IMR-90 (cell line): Measurements from ENCODE around the gene PSMD4. TPM values are rescaled to one million over a fixed set of nuclear protein-coding genes. Genes with fewer than 3 reads are reported as not detected.

ENCODE experiments used
- ATAC-seq: fragments of 200-7000 bp; cut with Tn5 transposase; 2 replicates; pipeline ENCODE4 v1.9.1; 2020; ENCODE audit warnings: low read depth, mild to moderate bottlenecking, moderate library complexity
- BruUV-seq: library from RNA; stranded (reverse); fragments of 400-500 nt; replicated peaks from 2 replicates; lab custom pipeline; 2021; lab: Mats Ljungman, UMichigan
- CTCF ChIA-PET: fragments of 300-600 bp; formaldehyde crosslinking; extraction: SDS; loops from one replicate; lab custom pipeline; 2021; ENCODE audit warnings: antibody characterized with exemption; lab: Yijun Ruan, JAX
- POLR2A ChIA-PET: fragments of 300-600 bp; sonication (Branson Sonifier 250); formaldehyde crosslinking; loops from one replicate; lab custom pipeline; 2022; ENCODE audit warnings: antibody characterized with exemption; ENCODE audit not compliant: unreplicated experiment; lab: Charles Lee
- DNase-seq: peaks from one replicate; pipeline ENCODE4 v3.0.0; 2013
- H2AFZ ChIP-seq: replicated peaks from 2 replicates; pipeline ENCODE3; 2013; ENCODE audit warnings: low read length, mild to moderate bottlenecking; ENCODE audit not compliant: poor library complexity
- H2AK5ac ChIP-seq: 2 replicates; pipeline ENCODE4 v1.6.1; 2013; ENCODE audit warnings: low read depth, low read length, inconsistent platforms
- H2AK9ac ChIP-seq: replicated peaks from 2 replicates; pipeline ENCODE3; 2013; ENCODE audit warnings: mild to moderate bottlenecking, low read depth, low read length, moderate library complexity; ENCODE audit not compliant: poor library complexity
- H2BK120ac ChIP-seq: 2 replicates; pipeline ENCODE4 v1.6.1; 2013; ENCODE audit warnings: low read depth, low read length, inconsistent platforms
- H2BK15ac ChIP-seq: 3 replicates; pipeline ENCODE4 v1.6.1; 2013; ENCODE audit warnings: low read depth, low read length, inconsistent platforms
- H2BK20ac ChIP-seq: 2 replicates; pipeline ENCODE4 v1.6.1; 2013; ENCODE audit warnings: low read depth, mild to moderate bottlenecking, inconsistent platforms, low read length, moderate library complexity
- H2BK5ac ChIP-seq: 2 replicates; pipeline ENCODE4 v1.6.1; 2013; ENCODE audit warnings: mild to moderate bottlenecking, low read depth, low read length, inconsistent platforms; ENCODE audit not compliant: poor library complexity, severe bottlenecking
- H3K14ac ChIP-seq: replicated peaks from 2 replicates; pipeline ENCODE4 v1.6.1; 2013; ENCODE audit warnings: low read depth, low read length, inconsistent platforms
- H3K18ac ChIP-seq: 2 replicates; pipeline ENCODE4 v1.6.1; 2013; ENCODE audit warnings: low read depth, low read length, control low read depth
- H3K23ac ChIP-seq: 2 replicates; pipeline ENCODE4 v1.6.1; 2013; ENCODE audit warnings: low read depth, low read length, inconsistent platforms
- H3K27ac ChIP-seq: 2 replicates; pipeline ENCODE4 v1.5.1; 2013; ENCODE audit warnings: mild to moderate bottlenecking, control low read depth, low read length; ENCODE audit not compliant: insufficient read depth
- H3K27me3 ChIP-seq: 2 replicates; pipeline ENCODE4 v1.6.1; 2013; ENCODE audit warnings: low read length; ENCODE audit not compliant: control insufficient read depth, insufficient read depth
- H3K36me3 ChIP-seq: 2 replicates; pipeline ENCODE4 v1.6.1; 2013; ENCODE audit warnings: low read length, mixed read lengths; ENCODE audit not compliant: control insufficient read depth, insufficient read depth
- H3K4ac ChIP-seq: 2 replicates; pipeline ENCODE4 v1.6.1; 2013; ENCODE audit warnings: low read depth, low read length, inconsistent platforms
- H3K4me1 ChIP-seq: 2 replicates; pipeline ENCODE4 v1.6.1; 2013; ENCODE audit warnings: low read length, mixed read lengths; ENCODE audit not compliant: control insufficient read depth, insufficient read depth
- H3K4me2 ChIP-seq: 2 replicates; pipeline ENCODE4 v1.6.1; 2013; ENCODE audit warnings: low read depth, mild to moderate bottlenecking, control low read depth, low read length, moderate library complexity
- H3K4me3 ChIP-seq: 2 replicates; pipeline ENCODE4 v1.5.1; 2013; ENCODE audit warnings: low read depth, mild to moderate bottlenecking, control low read depth, low read length, moderate library complexity; ENCODE audit not compliant: insufficient read depth
- H3K56ac ChIP-seq: 2 replicates; pipeline ENCODE4 v1.6.1; 2013; ENCODE audit warnings: low read length, inconsistent platforms; ENCODE audit not compliant: insufficient read depth; ENCODE audit errors: extremely low read depth
- H3K79me1 ChIP-seq, 2 experiments: 2 replicates each; pipeline ENCODE4 v1.6.1; 2013; ENCODE audit warnings: low read length in 2 of 2, inconsistent platforms in 1 of 2, low read depth in 1 of 2
- H3K9ac ChIP-seq: 2 replicates; pipeline ENCODE4 v1.6.1; 2013; ENCODE audit warnings: low read depth, low read length, control low read depth
- H3K9me1 ChIP-seq: 2 replicates; pipeline ENCODE4 v1.6.1; 2013; ENCODE audit warnings: low read length, inconsistent platforms; ENCODE audit not compliant: insufficient read depth
- H3K9me3 ChIP-seq: 2 replicates; pipeline ENCODE4 v1.6.1; 2013; ENCODE audit warnings: low read length; ENCODE audit not compliant: control insufficient read depth, insufficient read depth
- H4K20me1 ChIP-seq: 2 replicates; pipeline ENCODE4 v1.6.1; 2013; ENCODE audit warnings: low read length, inconsistent platforms; ENCODE audit not compliant: insufficient read depth
- H4K5ac ChIP-seq: 2 replicates; pipeline ENCODE4 v1.6.1; 2013; ENCODE audit warnings: mild to moderate bottlenecking, low read depth, low read length, control low read depth
- H4K8ac ChIP-seq, 2 experiments: 2 replicates each; pipeline ENCODE4 v1.6.1; 2013; ENCODE audit warnings: low read depth in 2 of 2, low read length in 2 of 2, control low read depth in 1 of 2, inconsistent platforms in 1 of 2
- H4K91ac ChIP-seq: 2 replicates; pipeline ENCODE4 v1.6.1; 2013; ENCODE audit warnings: low read depth, low read length, inconsistent platforms; ENCODE audit not compliant: insufficient read depth
- RFX5 ChIP-seq: IDR thresholded peaks from 2 replicates; pipeline ENCODE4 v1.8.0; 2012; ENCODE audit warnings: low read depth, mild to moderate bottlenecking, low read length, moderate library complexity
- WGBS, 2 experiments: methylation state at CpG; one replicate each; pipeline versions ENCODE4 v1.1.5 to v1.1.7; 2013; ENCODE audit warnings: missing lambda C conversion rate in 2 of 2; ENCODE audit not compliant: insufficient read length in 1 of 2; ENCODE audit errors: extremely low coverage in 2 of 2; 5-methylcytosine and 5-hydroxymethylcytosine counted together
- dilution Hi-C: fragments of 300-500 bp; cut with HindIII; formaldehyde crosslinking; loops from one replicate; pipeline ENCODE4 v1.14.3; 2018; ENCODE audit warnings: low sequenced_read_pairs; ENCODE audit not compliant: unreplicated experiment
- in situ Hi-C: fragments of 300-500 bp; cut with MboI; formaldehyde crosslinking; loops from 3 replicates; pipeline ENCODE4 v1.14.3; 2019; ENCODE audit warnings: low sequenced_read_pairs, inconsistent platforms, mixed read lengths
- intact Hi-C: fragments of 100-400 bp; cut with micrococcal nuclease; formaldehyde crosslinking; loops from 2 replicates; pipeline ENCODE4 v1.10.0; 2022
- polyA plus RNA-seq, 3 experiments: library from polyadenylated mRNA; depleted of rRNA; stranded (reverse); fragments of >200 nt; gene quantifications; 2 replicates each; pipeline ENCODE4 v1.2.3, GENCODE V29; 2012; ENCODE audit warnings: low replicate concordance in 1 of 3
- total RNA-seq: library from RNA; depleted of rRNA; stranded (reverse); fragments of >200 nt; gene quantifications from 2 replicates; pipeline ENCODE4 v1.2.3, GENCODE V29; 2012
- TF ChIP-seq, protein P1 (sequence below): fragments of 150-350 bp; IDR thresholded peaks from 2 replicates; pipeline ENCODE4 v1.6.1; 2017; ENCODE audit warnings: mild to moderate bottlenecking, antibody characterized with exemption, low read length, low read depth

The PSMD4 gene
- total and polyA plus RNA-seq, 2 of the 4 experiments (the other 2 are of a cell fraction) = 289 to 314 TPM

DNA sequence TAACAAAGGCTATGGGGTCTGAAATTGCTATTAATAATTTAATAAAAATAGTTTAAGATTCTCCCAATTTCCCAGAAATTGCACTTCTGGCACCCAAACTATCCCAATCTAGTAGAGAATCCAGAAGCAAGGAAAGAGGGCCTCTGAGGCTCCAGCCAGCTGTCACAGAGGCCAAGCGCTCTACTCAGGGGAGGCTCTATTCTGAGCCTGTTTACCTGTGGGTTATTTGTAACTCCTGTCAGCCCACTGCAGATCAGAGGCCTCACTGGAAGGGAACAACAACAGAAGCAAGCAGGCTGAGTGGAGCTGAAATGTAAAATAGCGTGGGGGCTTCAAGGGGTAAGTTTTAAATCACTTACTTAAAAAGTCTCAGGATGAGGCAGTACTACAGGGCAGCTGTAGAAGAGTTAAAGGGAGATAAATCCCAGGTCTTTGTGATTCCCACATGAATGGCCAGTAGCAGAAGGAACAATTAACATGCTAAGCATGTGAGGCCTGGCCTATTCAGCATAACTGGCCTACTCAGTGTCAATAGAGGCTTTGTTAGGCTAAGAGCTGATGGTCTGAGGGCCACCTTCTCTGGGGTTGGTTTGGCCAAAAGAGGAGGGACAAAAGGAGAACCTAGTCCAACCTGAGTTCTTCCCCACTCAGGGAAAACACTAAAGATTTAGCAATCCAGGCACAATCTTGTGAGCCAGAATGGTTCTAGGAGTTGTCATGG lies 40.4 kb downstream of the PSMD4 start:
- CTCF ChIA-PET = interaction anchor here (0.5 to 1.1 kb wide), 3 partner anchors 19 to 102 kb away, joined by 3 to 7 read pairs (median 6); no protein-coding TSS in a partner anchor
- Histone ChIP-seq H4K8ac (no peak overlapping the region), H4K5ac (no peak overlapping the region), H3K27me3 (no peaks in the 10 kb centered on the region), H2AFZ (no peak overlapping the region), H2BK120ac (no peak overlapping the region), H3K14ac (no peak overlapping the region), H3K27ac (no peak overlapping the region), H3K36me3 (peaks cover 79% of the 10 kb centered on the region), H3K4me2 (no peak overlapping the region), H3K4me1 (no peaks in the 10 kb centered on the region), H4K91ac (no peak overlapping the region), H2BK5ac (no peak overlapping the region), H3K9me1 (no peaks in the 10 kb centered on the region), H3K4ac (no peak overlapping the region), H4K20me1 (peaks cover 3% of the 10 kb centered on the region; the same call in 1 of the 2 replicates), H2AK9ac (no peak overlapping the region), H3K4me3 (no peak overlapping the region), H3K9ac (no peak overlapping the region), H3K18ac (no peak overlapping the region), H3K23ac (no peak overlapping the region), H3K9me3 (no peaks in the 10 kb centered on the region), H2AK5ac (no peak overlapping the region), H2BK20ac (no peak overlapping the region), H3K79me1 (peaks cover 10 to 18% of the 10 kb centered on the region in 2 experiments), H2BK15ac (no peak overlapping the region), H3K56ac (no peak overlapping the region)
- TF ChIP-seq, protein P1, sequence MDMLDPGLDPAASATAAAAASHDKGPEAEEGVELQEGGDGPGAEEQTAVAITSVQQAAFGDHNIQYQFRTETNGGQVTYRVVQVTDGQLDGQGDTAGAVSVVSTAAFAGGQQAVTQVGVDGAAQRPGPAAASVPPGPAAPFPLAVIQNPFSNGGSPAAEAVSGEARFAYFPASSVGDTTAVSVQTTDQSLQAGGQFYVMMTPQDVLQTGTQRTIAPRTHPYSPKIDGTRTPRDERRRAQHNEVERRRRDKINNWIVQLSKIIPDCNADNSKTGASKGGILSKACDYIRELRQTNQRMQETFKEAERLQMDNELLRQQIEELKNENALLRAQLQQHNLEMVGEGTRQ = no peak
- no peak for TF ChIP-seq RFX5
- no peak for ATAC-seq
- no TSS peak for BruUV-seq
- POLR2A ChIA-PET = no interaction called here
- in situ Hi-C loops = no loop called here
- no peak for DNase-seq
- intact Hi-C loops = no loop called here
- dilution Hi-C loops = no loop called here
- no CpG with 5 or more reads among the region's 2 CpGs for WGBS, 2 experiments
